Endometrium (tissue), 2 donors: Measurements from ENCODE around the gene ARHGEF16.

Source experiments
- FAIRE-seq: peaks from 2 replicates; lab custom pipeline; 2012; peaks lifted over from hg19 to GRCh38; lab: Jason Lieb, UNC
- donor health status: control.
- donor health status: control.

ARHGEF16 gene

GRCh38 chr1:3482378-3482849, 27.9 kb downstream of the ARHGEF16 start:
- no peak for FAIRE-seq

- no peak for FAIRE-seq
Observed at GRCh38 chr1:3483380-3483779, 28.9 kb downstream of the ARHGEF16 start.

GRCh38 chr1:3483801-3484444, 29.5 kb downstream of the ARHGEF16 start:
- FAIRE-seq = no peak

- FAIRE-seq = no peak
Observed at GRCh38 chr1:3485016-3485415, 30.6 kb downstream of the ARHGEF16 start.

GRCh38 chr1:3488432-3488831, 34.0 kb downstream of the ARHGEF16 start:
- no peak for FAIRE-seq

GRCh38 chr1:3490046-3490745, 35.7 kb downstream of the ARHGEF16 start:
- no peak for FAIRE-seq

GRCh38 chr1:3491291-3492246, 37.1 kb downstream of the ARHGEF16 start:
- no peak for FAIRE-seq

GRCh38 chr1:3492545-3493246, 38.2 kb downstream of the ARHGEF16 start:
- no peak for FAIRE-seq

- no peak for FAIRE-seq
Observed at GRCh38 chr1:3494321-3495308, 40.1 kb downstream of the ARHGEF16 start.

GRCh38 chr1:3495776-3496745, 41.6 kb downstream of the ARHGEF16 start:
- no peak for FAIRE-seq

GRCh38 chr1:3496916-3497315, 42.5 kb downstream of the ARHGEF16 start:
- FAIRE-seq = no peak

- FAIRE-seq = no peak
Observed at GRCh38 chr1:3497521-3497920, 43.1 kb downstream of the ARHGEF16 start.

GRCh38 chr1:3498246-3498930, 43.9 kb downstream of the ARHGEF16 start:
- no peak for FAIRE-seq

GRCh38 chr1:3498986-3499385, 44.5 kb downstream of the ARHGEF16 start:
- FAIRE-seq = no peak

GRCh38 chr1:3499611-3500010, 45.1 kb downstream of the ARHGEF16 start:
- FAIRE-seq = no peak

GRCh38 chr1:3500265-3500835, 45.9 kb downstream of the ARHGEF16 start:
- no peak for FAIRE-seq

GRCh38 chr1:3501437-3501836, 47.0 kb downstream of the ARHGEF16 start:
- no peak for FAIRE-seq

- FAIRE-seq = no peak
Observed at GRCh38 chr1:3501856-3502640, 47.6 kb downstream of the ARHGEF16 start.
